GM12878 (cell line): ENCODE measurements around the gene CHD9. TPM values are rescaled to one million over a fixed set of nuclear protein-coding genes. Genes with fewer than 3 reads are reported as not detected.

Experiments
- BHLHE40 ChIP-seq, 2 experiments: fragments of 450-650 bp in 1 of 2; IDR thresholded peaks; 2 replicates each; pipeline ENCODE4 v1.6.1; 2011 to 2017; ENCODE audit warnings: low read depth in 2 of 2, borderline replicate concordance in 1 of 2, improper control_type of control experiment in 1 of 2, low read length in 1 of 2, mild to moderate bottlenecking in 1 of 2
- BMI1 ChIP-seq: fragments of 450-650 bp; IDR thresholded peaks from 2 replicates; pipeline ENCODE4 v1.6.1; 2016; ENCODE audit warnings: mild to moderate bottlenecking, moderate library complexity, borderline replicate concordance
- CREM ChIP-seq: IDR thresholded peaks from 2 replicates; pipeline ENCODE4 v1.6.1; 2014; ENCODE audit warnings: antibody characterized with exemption, low read depth
- DPF2 ChIP-seq: fragments of 450-650 bp; IDR thresholded peaks from 2 replicates; pipeline ENCODE4 v1.6.1; 2017; ENCODE audit warnings: mild to moderate bottlenecking
- EED ChIP-seq: sonication (generic); IDR thresholded peaks from 2 replicates; pipeline ENCODE4 v1.6.1; 2016; ENCODE audit warnings: antibody characterized with exemption, low read depth
- EP300 ChIP-seq, 2 experiments: fragments of 150-350 bp in 1 of 2; IDR thresholded peaks; 2 replicates each; pipeline ENCODE4 v1.6.1; 2011 to 2012; ENCODE audit warnings: low read depth in 2 of 2, low read length in 2 of 2, borderline replicate concordance in 1 of 2, improper control_type of control experiment in 1 of 2, inconsistent platforms in 1 of 2; ENCODE audit not compliant: control insufficient read depth in 1 of 2
- GABPA ChIP-seq: IDR thresholded peaks from 2 replicates; pipeline ENCODE4 v1.6.1; 2014; ENCODE audit warnings: antibody characterized with exemption, low read depth, mild to moderate bottlenecking, inconsistent platforms
- GATAD2B ChIP-seq: fragments of 450-650 bp; conservative IDR thresholded peaks from 2 replicates; pipeline ENCODE4 v1.6.1; 2017; ENCODE audit warnings: low read depth, mild to moderate bottlenecking, moderate library complexity
- IKZF2 ChIP-seq, 2 experiments: fragments of 450-650 bp; IDR thresholded peaks; 2 replicates each; pipeline ENCODE4 v1.6.1; 2017; ENCODE audit warnings: mild to moderate bottlenecking in 2 of 2, moderate library complexity in 2 of 2
- IRF4 ChIP-seq: IDR thresholded peaks from 2 replicates; pipeline ENCODE4 v1.6.1; 2011; ENCODE audit warnings: low read depth, low read length
- LARP7 ChIP-seq: fragments of 450-650 bp; IDR thresholded peaks from 2 replicates; pipeline ENCODE4 v1.6.1; 2017; ENCODE audit warnings: mild to moderate bottlenecking
- MTA3 ChIP-seq: IDR thresholded peaks from 2 replicates; pipeline ENCODE4 v1.6.1; 2012; ENCODE audit warnings: low read length, inconsistent platforms, borderline replicate concordance
- NFIC ChIP-seq: IDR thresholded peaks from 2 replicates; pipeline ENCODE4 v1.6.1; 2012; ENCODE audit warnings: low read depth, mild to moderate bottlenecking, inconsistent platforms, low read length, moderate library complexity
- POLR2A ChIP-seq: IDR thresholded peaks from 2 replicates; pipeline ENCODE4 v1.6.1; 2011; ENCODE audit warnings: low read depth, mild to moderate bottlenecking, low read length
- RBBP5 ChIP-seq: fragments of 200-600 bp; sonication (generic); conservative IDR thresholded peaks from 2 replicates; pipeline ENCODE4 v1.6.1; 2016
- RUNX3 ChIP-seq: IDR thresholded peaks from 2 replicates; pipeline ENCODE4 v1.6.1; 2012; ENCODE audit warnings: low read length, inconsistent platforms
- SPI1 ChIP-seq: IDR thresholded peaks from 2 replicates; pipeline ENCODE4 v1.6.1; 2011; ENCODE audit warnings: low read depth, mild to moderate bottlenecking, low read length, moderate library complexity, borderline replicate concordance; ENCODE audit not compliant: insufficient read depth
- STAT1 ChIP-seq: fragments of 450-650 bp; conservative IDR thresholded peaks from 2 replicates; pipeline ENCODE4 v1.6.1; 2014; ENCODE audit warnings: antibody characterized with exemption, mild to moderate bottlenecking
- TAF1 ChIP-seq: IDR thresholded peaks from 2 replicates; pipeline ENCODE4 v1.6.1; 2011; ENCODE audit warnings: mild to moderate bottlenecking, low read depth, low read length, borderline replicate concordance
- polyA plus RNA-seq, 11 experiments: library from polyadenylated mRNA; depleted of rRNA in 4 of 11; unstranded in 6 of 11; stranded (reverse) in 5 of 11; fragments of >200 nt; fragmentation: Nextera tagmentation in 4 of 11; fragmentation: Illumina TruSeq in 1 of 11; extraction: Ambion mirVana in 4 of 11; extraction: Trizol in 1 of 11; gene quantifications; 1 replicate in 1 of 11; 2 replicates in 10 of 11; pipeline versions ENCODE4 v1.2.1 to v1.2.3, GENCODE V29; 2011 to 2016; ENCODE audit warnings: inconsistent platforms in 2 of 11, missing spikeins in 2 of 11, low read depth in 1 of 11
- total RNA-seq, 4 experiments: library from RNA; depleted of rRNA in 3 of 4; stranded (reverse); fragments of >200 nt in 3 of 4; fragmentation: Illumina TruSeq in 1 of 4; extraction: Trizol in 1 of 4; gene quantifications; 2 replicates each; pipeline versions ENCODE4 v1.2.1 to v1.2.3, GENCODE V29; 2013 to 2021
- TF ChIP-seq, protein P1 (sequence below): fragments of 450-650 bp; formaldehyde crosslinking; IDR thresholded peaks from 2 replicates; pipeline ENCODE4 v1.4.0; 2022; ENCODE audit warnings: mild to moderate bottlenecking, moderate library complexity
- TF ChIP-seq, protein P2 (sequence below): IDR thresholded peaks from 2 replicates; pipeline ENCODE4 v1.6.1; 2012; ENCODE audit warnings: improper control_type of control experiment, low read depth, low read length; ENCODE audit not compliant: insufficient replicate concordance

CHD9 gene
- total and polyA plus RNA-seq, 10 of the 15 experiments (the other 5 are each of a cell fraction or from before 2014, with no cell fraction given) = 29.2 to 95.7 (median 54.3) TPM

DNA sequence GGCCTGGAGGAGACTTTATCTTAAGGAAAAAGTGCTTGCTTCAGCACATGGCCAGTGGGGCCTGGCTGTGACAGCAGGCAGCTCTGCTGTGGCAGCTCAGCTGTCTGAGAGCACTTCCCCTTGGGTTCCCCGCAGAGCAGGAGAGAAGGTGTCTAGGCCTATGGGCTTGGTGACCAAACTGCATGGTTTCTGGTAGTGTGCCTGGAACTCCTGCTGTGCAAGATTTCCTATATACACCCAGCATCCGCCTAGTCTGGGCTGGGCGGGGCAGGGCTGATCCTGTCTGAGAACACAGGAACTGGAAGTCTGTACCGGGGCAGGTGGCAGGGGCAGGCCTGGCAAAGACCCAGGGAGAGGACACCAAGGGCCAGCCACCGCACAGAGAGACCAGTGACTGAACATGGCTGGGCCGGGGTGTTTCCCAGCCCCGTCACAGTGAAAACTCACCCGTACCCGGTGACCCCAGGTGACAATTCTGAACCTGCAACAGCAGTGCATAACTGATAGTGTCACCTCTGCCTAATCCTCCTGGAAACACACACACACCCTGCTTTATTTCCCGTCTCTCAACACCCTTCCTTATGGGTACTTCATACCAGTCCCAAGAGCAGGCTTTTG is 39.3 kb downstream of the CHD9 start (continued):
- peak; percentile 78 for TF ChIP-seq SPI1
- TF ChIP-seq, protein P1, sequence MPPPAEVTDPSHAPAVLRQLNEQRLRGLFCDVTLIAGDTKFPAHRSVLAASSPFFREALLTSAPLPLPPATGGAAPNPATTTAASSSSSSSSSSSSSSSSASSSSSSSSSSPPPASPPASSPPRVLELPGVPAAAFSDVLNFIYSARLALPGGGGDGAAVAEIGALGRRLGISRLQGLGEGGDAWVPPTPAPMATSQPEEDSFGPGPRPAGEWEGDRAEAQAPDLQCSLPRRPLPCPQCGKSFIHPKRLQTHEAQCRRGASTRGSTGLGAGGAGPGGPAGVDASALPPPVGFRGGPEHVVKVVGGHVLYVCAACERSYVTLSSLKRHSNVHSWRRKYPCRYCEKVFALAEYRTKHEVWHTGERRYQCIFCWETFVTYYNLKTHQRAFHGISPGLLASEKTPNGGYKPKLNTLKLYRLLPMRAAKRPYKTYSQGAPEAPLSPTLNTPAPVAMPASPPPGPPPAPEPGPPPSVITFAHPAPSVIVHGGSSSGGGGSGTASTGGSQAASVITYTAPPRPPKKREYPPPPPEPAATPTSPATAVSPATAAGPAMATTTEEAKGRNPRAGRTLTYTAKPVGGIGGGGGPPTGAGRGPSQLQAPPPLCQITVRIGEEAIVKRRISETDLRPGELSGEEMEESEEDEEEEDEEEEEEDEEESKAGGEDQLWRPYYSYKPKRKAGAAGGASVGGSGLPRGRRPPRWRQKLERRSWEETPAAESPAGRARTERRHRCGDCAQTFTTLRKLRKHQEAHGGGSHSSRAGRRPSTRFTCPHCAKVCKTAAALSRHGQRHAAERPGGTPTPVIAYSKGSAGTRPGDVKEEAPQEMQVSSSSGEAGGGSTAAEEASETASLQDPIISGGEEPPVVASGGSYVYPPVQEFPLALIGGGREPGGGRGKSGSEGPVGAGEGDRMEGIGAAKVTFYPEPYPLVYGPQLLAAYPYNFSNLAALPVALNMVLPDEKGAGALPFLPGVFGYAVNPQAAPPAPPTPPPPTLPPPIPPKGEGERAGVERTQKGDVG (CRISPR knock-in tag) = no peak
- TF ChIP-seq IRF4 = no peak
- TF ChIP-seq MTA3 = no peak
- TF ChIP-seq BMI1 = no peak
- TF ChIP-seq DPF2 = peak; percentile 65; the same call in 1 of the 2 replicates
- peak in 1 of 2 experiments; percentile 47; a peak in 1 of 4 replicates for TF ChIP-seq EP300 (IDR thresholded peaks at IDR 0.05; ENCODE audit: borderline replicate concordance in 1 of 2, control insufficient read depth in 1 of 2, low read depth in 2 of 2, low read length in 2 of 2)
- TF ChIP-seq TAF1 = no peak
- TF ChIP-seq RUNX3 = peak; percentile 47
- peak; percentile 34 to 51; a peak in 2 of 4 replicates for TF ChIP-seq BHLHE40 (IDR thresholded peaks at IDR 0.05; ENCODE audit: borderline replicate concordance in 1 of 2, low read depth in 2 of 2, low read length in 1 of 2)
- TF ChIP-seq GABPA = 0 out of 2 replicates have a peak, but pooled peaks have one; percentile 26
- TF ChIP-seq, protein P2, sequence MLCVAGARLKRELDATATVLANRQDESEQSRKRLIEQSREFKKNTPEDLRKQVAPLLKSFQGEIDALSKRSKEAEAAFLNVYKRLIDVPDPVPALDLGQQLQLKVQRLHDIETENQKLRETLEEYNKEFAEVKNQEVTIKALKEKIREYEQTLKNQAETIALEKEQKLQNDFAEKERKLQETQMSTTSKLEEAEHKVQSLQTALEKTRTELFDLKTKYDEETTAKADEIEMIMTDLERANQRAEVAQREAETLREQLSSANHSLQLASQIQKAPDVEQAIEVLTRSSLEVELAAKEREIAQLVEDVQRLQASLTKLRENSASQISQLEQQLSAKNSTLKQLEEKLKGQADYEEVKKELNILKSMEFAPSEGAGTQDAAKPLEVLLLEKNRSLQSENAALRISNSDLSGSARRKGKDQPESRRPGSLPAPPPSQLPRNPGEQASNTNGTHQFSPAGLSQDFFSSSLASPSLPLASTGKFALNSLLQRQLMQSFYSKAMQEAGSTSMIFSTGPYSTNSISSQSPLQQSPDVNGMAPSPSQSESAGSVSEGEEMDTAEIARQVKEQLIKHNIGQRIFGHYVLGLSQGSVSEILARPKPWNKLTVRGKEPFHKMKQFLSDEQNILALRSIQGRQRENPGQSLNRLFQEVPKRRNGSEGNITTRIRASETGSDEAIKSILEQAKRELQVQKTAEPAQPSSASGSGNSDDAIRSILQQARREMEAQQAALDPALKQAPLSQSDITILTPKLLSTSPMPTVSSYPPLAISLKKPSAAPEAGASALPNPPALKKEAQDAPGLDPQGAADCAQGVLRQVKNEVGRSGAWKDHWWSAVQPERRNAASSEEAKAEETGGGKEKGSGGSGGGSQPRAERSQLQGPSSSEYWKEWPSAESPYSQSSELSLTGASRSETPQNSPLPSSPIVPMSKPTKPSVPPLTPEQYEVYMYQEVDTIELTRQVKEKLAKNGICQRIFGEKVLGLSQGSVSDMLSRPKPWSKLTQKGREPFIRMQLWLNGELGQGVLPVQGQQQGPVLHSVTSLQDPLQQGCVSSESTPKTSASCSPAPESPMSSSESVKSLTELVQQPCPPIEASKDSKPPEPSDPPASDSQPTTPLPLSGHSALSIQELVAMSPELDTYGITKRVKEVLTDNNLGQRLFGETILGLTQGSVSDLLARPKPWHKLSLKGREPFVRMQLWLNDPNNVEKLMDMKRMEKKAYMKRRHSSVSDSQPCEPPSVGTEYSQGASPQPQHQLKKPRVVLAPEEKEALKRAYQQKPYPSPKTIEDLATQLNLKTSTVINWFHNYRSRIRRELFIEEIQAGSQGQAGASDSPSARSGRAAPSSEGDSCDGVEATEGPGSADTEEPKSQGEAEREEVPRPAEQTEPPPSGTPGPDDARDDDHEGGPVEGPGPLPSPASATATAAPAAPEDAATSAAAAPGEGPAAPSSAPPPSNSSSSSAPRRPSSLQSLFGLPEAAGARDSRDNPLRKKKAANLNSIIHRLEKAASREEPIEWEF = no peak
- no peak for TF ChIP-seq NFIC
- TF ChIP-seq CREM = 0 out of 2 replicates have a peak, but pooled peaks have one; percentile 18
- TF ChIP-seq EED = peak; percentile 54
- 0 out of 2 replicates have a peak, but pooled peaks have one; percentile 21 for TF ChIP-seq LARP7
- TF ChIP-seq STAT1 = no peak
- peak in 1 of 2 experiments; percentile 56; a peak in 3 of 4 replicates for TF ChIP-seq IKZF2 (IDR thresholded peaks at IDR 0.05)
- TF ChIP-seq RBBP5 = no peak
- 0 out of 2 replicates have a peak, but pooled peaks have one; percentile 39 for TF ChIP-seq GATAD2B
- 0 out of 2 replicates have a peak, but pooled peaks have one; percentile 22 for TF ChIP-seq POLR2A
